Fibroblast of lung (primary cell): Measurements from ENCODE around the gene SSH2. TPM values are rescaled to one million over a fixed set of nuclear protein-coding genes. Genes with fewer than 3 reads are reported as not detected.

Experiments used
- DNase-seq, 2 donors: peaks; one replicate each; pipeline versions ENCODE4 v3.0.0 to v3.0.0-alpha.2; 2010; ENCODE audit warnings: low read depth in 2 of 2
- H2AFZ ChIP-seq: 2 replicates; pipeline ENCODE4 v1.5.1; 2012; ENCODE audit warnings: low read length, control low read depth, inconsistent platforms
- H3K27ac ChIP-seq: 2 replicates; pipeline ENCODE4 v1.5.1; 2011; ENCODE audit warnings: low read length, control low read depth; ENCODE audit not compliant: insufficient read depth
- H3K27me3 ChIP-seq: 2 replicates; pipeline ENCODE4 v1.5.1; 2011; ENCODE audit warnings: mild to moderate bottlenecking, low read length; ENCODE audit not compliant: control insufficient read depth, insufficient read depth
- H3K36me3 ChIP-seq: 2 replicates; pipeline ENCODE4 v1.5.1; 2011; ENCODE audit warnings: low read length; ENCODE audit not compliant: control insufficient read depth, insufficient read depth
- H3K4me1 ChIP-seq: 2 replicates; pipeline ENCODE4 v1.5.1; 2011; ENCODE audit warnings: low read length; ENCODE audit not compliant: control insufficient read depth, insufficient read depth; ENCODE audit errors: extremely low read depth
- H3K4me2 ChIP-seq: 2 replicates; pipeline ENCODE4 v1.5.1; 2011; ENCODE audit warnings: low read length, control low read depth; ENCODE audit not compliant: insufficient read depth; ENCODE audit errors: extremely low read depth
- H3K4me3 ChIP-seq, 4 experiments: fragments of 200-600 bp in 1 of 4; sonication (generic) in 1 of 4; replicated peaks in 1 of 4; 2 replicates each; pipeline ENCODE4 v1.5.1; 2011 to 2016; ENCODE audit warnings: low read length in 4 of 4, low read depth in 3 of 4, mild to moderate bottlenecking in 3 of 4, control low read depth in 2 of 4, inconsistent platforms in 1 of 4, mixed read lengths in 1 of 4; ENCODE audit not compliant: insufficient read depth in 1 of 4; ENCODE audit errors: control extremely low read depth in 1 of 4
- H3K79me2 ChIP-seq: 2 replicates; pipeline ENCODE4 v1.5.1; 2012; ENCODE audit warnings: mild to moderate bottlenecking, low read length, inconsistent platforms; ENCODE audit not compliant: control insufficient read depth, insufficient read depth
- H3K9ac ChIP-seq: 2 replicates; pipeline ENCODE4 v1.5.1; 2011; ENCODE audit warnings: mild to moderate bottlenecking, low read length, control low read depth; ENCODE audit not compliant: insufficient read depth
- H3K9me3 ChIP-seq: 2 replicates; pipeline ENCODE4 v1.5.1; 2012; ENCODE audit warnings: low read depth, low read length; ENCODE audit not compliant: control insufficient read depth, insufficient read depth
- H4K20me1 ChIP-seq: 2 replicates; pipeline ENCODE4 v1.5.1; 2011; ENCODE audit warnings: low read length; ENCODE audit not compliant: control insufficient read depth, insufficient read depth; ENCODE audit errors: extremely low read depth
- EZH2 ChIP-seq: IDR thresholded peaks from 2 replicates; pipeline ENCODE4 v1.5.1; 2012; ENCODE audit warnings: low read length, control low read depth, mild to moderate bottlenecking; ENCODE audit errors: missing control alignments
- polyA plus RNA-seq, 2 donors: library from polyadenylated mRNA; depleted of rRNA in 1 of 2; stranded (reverse) in 1 of 2; unstranded in 1 of 2; fragments of >200 nt; gene quantifications; 2 replicates each; pipeline ENCODE4 v1.2.1, GENCODE V29; 2011 to 2012; ENCODE audit warnings: missing spikeins in 1 of 2
- total RNA-seq: library from RNA; depleted of rRNA; stranded (reverse); fragments of >200 nt; gene quantifications from 2 replicates; pipeline ENCODE4 v1.2.1, GENCODE V29; 2014
- TF ChIP-seq, protein P1 (sequence below), 2 donors: IDR thresholded peaks in 1 of 2; conservative IDR thresholded peaks in 1 of 2; 1 replicate in 1 of 2; 2 replicates in 1 of 2; pipeline ENCODE4 v1.5.1; 2011 to 2012; ENCODE audit warnings: low read length in 2 of 2, control low read depth in 1 of 2, inconsistent platforms in 1 of 2, low read depth in 1 of 2, mild to moderate bottlenecking in 1 of 2

The SSH2 gene
- total and polyA plus RNA-seq, 2 donors (not counting 1 experiment from before 2014, with no cell fraction given), result 21.0 to 30.2 TPM

GRCh38 chr17:29650396-29650795 lies 279.6 kb downstream of the SSH2 start:
- H3K36me3 ChIP-seq, result no peaks in the 10 kb centered on the region
- no peaks in the 10 kb centered on the region for H3K79me2 ChIP-seq
- peaks cover 4% of the 10 kb centered on the region for H3K4me1 ChIP-seq
- H3K4me2 ChIP-seq, result no peak overlapping the region
- no peaks in the 10 kb centered on the region for H3K9me3 ChIP-seq
- no peaks in the 10 kb centered on the region for H3K27me3 ChIP-seq
- H3K4me3 ChIP-seq, result no peak overlapping the region
- H3K27ac ChIP-seq, result no peak overlapping the region
- DNase-seq, result no peak
- no peaks in the 10 kb centered on the region for H4K20me1 ChIP-seq
- TF ChIP-seq, protein P1, sequence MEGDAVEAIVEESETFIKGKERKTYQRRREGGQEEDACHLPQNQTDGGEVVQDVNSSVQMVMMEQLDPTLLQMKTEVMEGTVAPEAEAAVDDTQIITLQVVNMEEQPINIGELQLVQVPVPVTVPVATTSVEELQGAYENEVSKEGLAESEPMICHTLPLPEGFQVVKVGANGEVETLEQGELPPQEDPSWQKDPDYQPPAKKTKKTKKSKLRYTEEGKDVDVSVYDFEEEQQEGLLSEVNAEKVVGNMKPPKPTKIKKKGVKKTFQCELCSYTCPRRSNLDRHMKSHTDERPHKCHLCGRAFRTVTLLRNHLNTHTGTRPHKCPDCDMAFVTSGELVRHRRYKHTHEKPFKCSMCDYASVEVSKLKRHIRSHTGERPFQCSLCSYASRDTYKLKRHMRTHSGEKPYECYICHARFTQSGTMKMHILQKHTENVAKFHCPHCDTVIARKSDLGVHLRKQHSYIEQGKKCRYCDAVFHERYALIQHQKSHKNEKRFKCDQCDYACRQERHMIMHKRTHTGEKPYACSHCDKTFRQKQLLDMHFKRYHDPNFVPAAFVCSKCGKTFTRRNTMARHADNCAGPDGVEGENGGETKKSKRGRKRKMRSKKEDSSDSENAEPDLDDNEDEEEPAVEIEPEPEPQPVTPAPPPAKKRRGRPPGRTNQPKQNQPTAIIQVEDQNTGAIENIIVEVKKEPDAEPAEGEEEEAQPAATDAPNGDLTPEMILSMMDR (conservative IDR thresholded peaks at IDR 0.05 in 1 of 2, IDR thresholded peaks at IDR 0.05 in 1 of 2; ENCODE audit: low read depth in 1 of 2, low read length in 2 of 2), result no peak
- TF ChIP-seq EZH2, result no peak
- no peak overlapping the region for H3K9ac ChIP-seq
- no peak overlapping the region for H2AFZ ChIP-seq

DNA sequence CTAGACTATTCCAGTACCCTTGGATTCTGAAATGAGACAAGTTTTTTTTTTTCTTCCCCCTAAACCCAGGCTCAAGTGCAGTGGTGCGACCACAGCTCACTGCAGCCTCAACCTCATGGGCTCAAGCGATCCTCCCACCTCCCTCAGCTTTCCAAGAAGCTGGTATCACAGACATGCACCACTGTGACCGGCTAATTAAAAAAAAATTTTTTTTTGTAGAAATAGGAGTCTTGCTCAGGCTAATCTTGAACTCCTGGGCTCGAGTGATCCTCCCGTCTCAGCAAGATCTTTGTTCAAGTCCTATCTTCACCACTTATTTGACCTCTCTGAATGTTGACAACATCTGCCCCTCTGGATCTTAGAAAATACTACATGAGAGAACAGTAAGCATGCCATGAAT lies 280.7 kb downstream of the SSH2 start:
- Histone ChIP-seq H4K20me1 (no peaks in the 10 kb centered on the region), H3K9me3 (no peaks in the 10 kb centered on the region), H3K4me2 (no peak overlapping the region), H3K4me3 (no peak overlapping the region), H3K79me2 (no peaks in the 10 kb centered on the region), H3K27me3 (no peaks in the 10 kb centered on the region), H2AFZ (no peak overlapping the region), H3K9ac (no peak overlapping the region), H3K36me3 (no peaks in the 10 kb centered on the region), H3K27ac (no peak overlapping the region), H3K4me1 (peaks cover 8% of the 10 kb centered on the region)
- no peak for DNase-seq
- TF ChIP-seq EZH2, result no peak
- TF ChIP-seq, protein P1 (conservative IDR thresholded peaks at IDR 0.05 in 1 of 2, IDR thresholded peaks at IDR 0.05 in 1 of 2; ENCODE audit: low read depth in 1 of 2, low read length in 2 of 2), result no peak

DNA sequence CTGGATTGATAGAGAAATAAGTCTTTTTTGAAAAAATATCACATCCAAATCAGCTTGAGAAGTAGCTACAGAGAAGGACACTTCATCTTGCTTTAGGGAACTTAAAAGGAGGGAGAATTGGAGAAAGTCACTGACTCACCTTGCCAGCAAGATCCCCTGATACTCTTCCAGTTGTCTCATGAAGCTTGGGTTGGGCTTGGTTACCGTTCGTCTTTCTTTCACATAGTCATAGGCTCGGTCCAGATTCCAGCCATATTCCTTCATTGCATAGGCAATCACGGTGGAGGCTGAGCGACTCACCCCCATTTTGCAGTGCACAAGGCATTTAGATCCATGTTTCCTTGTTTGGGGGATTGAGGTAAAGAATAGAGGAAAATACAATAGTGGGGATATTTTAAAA lies 282.0 kb downstream of the SSH2 start:
- Histone ChIP-seq H3K9me3 (no peaks in the 10 kb centered on the region), H3K36me3 (no peaks in the 10 kb centered on the region), H3K4me3 (no peak overlapping the region), H3K27ac (no peak overlapping the region), H3K9ac (no peak overlapping the region), H2AFZ (no peak overlapping the region), H4K20me1 (no peaks in the 10 kb centered on the region), H3K27me3 (no peaks in the 10 kb centered on the region), H3K79me2 (no peaks in the 10 kb centered on the region), H3K4me2 (no peak overlapping the region), H3K4me1 (peaks cover 11% of the 10 kb centered on the region)
- DNase-seq, result no peak
- TF ChIP-seq EZH2, result no peak
- TF ChIP-seq, protein P1 (conservative IDR thresholded peaks at IDR 0.05 in 1 of 2, IDR thresholded peaks at IDR 0.05 in 1 of 2; ENCODE audit: low read depth in 1 of 2, low read length in 2 of 2), result no peak
